ENCODE measurements around the gene GRID2. TPM values are rescaled to one million over a fixed set of nuclear protein-coding genes. Genes with fewer than 3 reads are reported as not detected.

Gene GRID2
- total and polyA plus RNA-seq, 2 of the 4 experiments (the other 2 are of a cell fraction) = under 0.01 TPM; not detected in 1

- Histone ChIP-seq H3K18ac (ENCODE audit: low read depth, low read length) (no peak overlapping the region), H2BK5ac (ENCODE audit: low read depth, low read length, poor library complexity, severe bottlenecking) (no peak overlapping the region), H2BK120ac (ENCODE audit: low read depth, low read length) (no peak overlapping the region), H2AK5ac (ENCODE audit: low read depth, low read length) (no peak overlapping the region), H3K56ac (ENCODE audit: extremely low read depth, insufficient read depth, low read length) (no peak overlapping the region), H3K4me1 (ENCODE audit: control insufficient read depth, insufficient read depth, low read length) (no peaks in the 10 kb centered on the region), H3K9me1 (ENCODE audit: insufficient read depth, low read length) (no peaks in the 10 kb centered on the region), H4K5ac (ENCODE audit: low read depth, low read length) (no peak overlapping the region), H3K9ac (ENCODE audit: low read depth, low read length) (no peak overlapping the region), H2BK20ac (ENCODE audit: low read depth, low read length) (no peak overlapping the region), H3K27ac (ENCODE audit: insufficient read depth, low read length) (no peak overlapping the region), H3K27me3 (ENCODE audit: control insufficient read depth, insufficient read depth, low read length) (no peaks in the 10 kb centered on the region), H2BK15ac (ENCODE audit: low read depth, low read length) (no peak overlapping the region), H4K20me1 (ENCODE audit: insufficient read depth, low read length) (no peaks in the 10 kb centered on the region), H3K4me3 (ENCODE audit: insufficient read depth, low read depth, low read length) (no peak overlapping the region), H2AK9ac (replicated peaks; ENCODE audit: low read depth, low read length, poor library complexity) (no peak overlapping the region), H3K79me1 (ENCODE audit: low read depth in 1 of 2, low read length in 2 of 2) (no peaks in the 10 kb centered on the region), H4K91ac (ENCODE audit: insufficient read depth, low read depth, low read length) (no peak overlapping the region), H3K9me3 (ENCODE audit: control insufficient read depth, insufficient read depth, low read length) (no peaks in the 10 kb centered on the region), H3K4me2 (ENCODE audit: low read depth, low read length) (no peak overlapping the region), H2AFZ (replicated peaks; ENCODE audit: low read length, poor library complexity) (no peak overlapping the region), H3K36me3 (ENCODE audit: control insufficient read depth, insufficient read depth, low read length) (no peaks in the 10 kb centered on the region), H3K23ac (ENCODE audit: low read depth, low read length) (no peak overlapping the region), H3K4ac (ENCODE audit: low read depth, low read length) (no peak overlapping the region), H3K14ac (replicated peaks; ENCODE audit: low read depth, low read length) (no peak overlapping the region), H4K8ac (ENCODE audit: low read depth in 2 of 2, low read length in 2 of 2) (no peak overlapping the region)
- ChIA-PET CTCF (no interaction called here), POLR2A (ENCODE audit: unreplicated experiment) (no interaction called here)
- intact Hi-C loops (cut with micrococcal nuclease) (no loop called here), dilution Hi-C loops (cut with HindIII; ENCODE audit: low sequenced_read_pairs, unreplicated experiment) (no loop called here), in situ Hi-C loops (cut with MboI; ENCODE audit: low sequenced_read_pairs) (no loop called here)
- WGBS, 2 experiments (ENCODE audit: extremely low coverage in 2 of 2, insufficient read length in 1 of 2) = 40% methylated on average over 1 of the region's 1 CpG; no CpG with 5 or more reads in 1 of the 2 experiments
- BruUV-seq (replicated peaks) = no TSS peak
- ATAC-seq (ENCODE audit: low read depth) (no peak), DNase-seq (no peak)
- TF ChIP-seq MAFK (IDR thresholded peaks at IDR 0.05; ENCODE audit: low read depth, low read length) (no peak), MXI1 (IDR thresholded peaks at IDR 0.05; ENCODE audit: borderline replicate concordance, low read depth, low read length) (no peak), MAZ (IDR thresholded peaks at IDR 0.05; ENCODE audit: borderline replicate concordance, low read depth, low read length) (no peak), RFX5 (IDR thresholded peaks at IDR 0.05; ENCODE audit: low read depth, low read length) (no peak), RAD21 (IDR thresholded peaks at IDR 0.05; ENCODE audit: low read length) (no peak), USF2 (IDR thresholded peaks at IDR 0.05; ENCODE audit: low read depth, low read length) (no peak), CHD1 (IDR thresholded peaks at IDR 0.05; ENCODE audit: low read depth, low read length) (no peak), POLR2A (IDR thresholded peaks at IDR 0.05; ENCODE audit: low read depth, low read length) (no peak), CEBPB (IDR thresholded peaks at IDR 0.05; ENCODE audit: low read depth, low read length) (no peak), SMC3 (IDR thresholded peaks at IDR 0.05; ENCODE audit: low read depth, low read length) (no peak), BHLHE40 (IDR thresholded peaks at IDR 0.05; ENCODE audit: low read depth, low read length) (no peak)
- TF ChIP-seq, protein P1, sequence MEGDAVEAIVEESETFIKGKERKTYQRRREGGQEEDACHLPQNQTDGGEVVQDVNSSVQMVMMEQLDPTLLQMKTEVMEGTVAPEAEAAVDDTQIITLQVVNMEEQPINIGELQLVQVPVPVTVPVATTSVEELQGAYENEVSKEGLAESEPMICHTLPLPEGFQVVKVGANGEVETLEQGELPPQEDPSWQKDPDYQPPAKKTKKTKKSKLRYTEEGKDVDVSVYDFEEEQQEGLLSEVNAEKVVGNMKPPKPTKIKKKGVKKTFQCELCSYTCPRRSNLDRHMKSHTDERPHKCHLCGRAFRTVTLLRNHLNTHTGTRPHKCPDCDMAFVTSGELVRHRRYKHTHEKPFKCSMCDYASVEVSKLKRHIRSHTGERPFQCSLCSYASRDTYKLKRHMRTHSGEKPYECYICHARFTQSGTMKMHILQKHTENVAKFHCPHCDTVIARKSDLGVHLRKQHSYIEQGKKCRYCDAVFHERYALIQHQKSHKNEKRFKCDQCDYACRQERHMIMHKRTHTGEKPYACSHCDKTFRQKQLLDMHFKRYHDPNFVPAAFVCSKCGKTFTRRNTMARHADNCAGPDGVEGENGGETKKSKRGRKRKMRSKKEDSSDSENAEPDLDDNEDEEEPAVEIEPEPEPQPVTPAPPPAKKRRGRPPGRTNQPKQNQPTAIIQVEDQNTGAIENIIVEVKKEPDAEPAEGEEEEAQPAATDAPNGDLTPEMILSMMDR (conservative IDR thresholded peaks at IDR 0.05; ENCODE audit: low read depth, low read length) = no peak
Measured at GRCh38 chr4:93722446-93722845, 1418.7 kb downstream of the GRID2 start.
